K562 (cell line): ENCODE data around the gene RHOT1.

ENCODE experiments used
- KLF16 ChIP-seq: IDR thresholded peaks from 2 replicates; pipeline ENCODE4 v1.6.1; 2016; ENCODE audit warnings: antibody characterized with exemption
- ZNF175 ChIP-seq: fragments of 200-800 bp; sonication (Bioruptor generic); IDR thresholded peaks from 2 replicates; pipeline ENCODE4 v1.6.1; 2016; ENCODE audit warnings: low read depth, mild to moderate bottlenecking, missing genetic modification characterization, missing compliant biosample characterization
- ZNF318 ChIP-seq, 2 experiments: fragments of 450-650 bp; IDR thresholded peaks; 2 replicates each; pipeline ENCODE4 v1.6.1; 2016; ENCODE audit warnings: mild to moderate bottlenecking in 2 of 2, borderline replicate concordance in 1 of 2, low read depth in 1 of 2, moderate library complexity in 1 of 2

- TF ChIP-seq KLF16 (no peak), ZNF175 (no peak), ZNF318 (IDR thresholded peaks at IDR 0.05; ENCODE audit: borderline replicate concordance in 1 of 2, low read depth in 1 of 2) (no peak)
Measured at GRCh38 chr17:32148351-32148750, 6.0 kb downstream of the RHOT1 start.
